Upper lobe of right lung (tissue), 1 donor: ENCODE data around the gene KRTAP10-9. TPM values are rescaled to one million over a fixed set of nuclear protein-coding genes. Genes with fewer than 3 reads are reported as not detected.
"Not testable (repeated sequence)": the region's sequence is repeated elsewhere in the genome, so short reads cannot be mapped to it uniquely, and the experiment has no call there.

ENCODE experiments used
- ATAC-seq: fragments of 200-7000 bp; cut with Tn5 transposase; one replicate; pipeline ENCODE4 v1.9.1; 2020; ENCODE audit warnings: mild to moderate bottlenecking, moderate library complexity
- DNase-seq: peaks from one replicate; pipeline ENCODE4 v3.0.0-alpha.2; 2020
- H3K27ac ChIP-seq: fragments of 200-600 bp; one replicate; pipeline ENCODE4 v1.8.0; 2022
- H3K27me3 ChIP-seq: fragments of 200-600 bp; one replicate; pipeline ENCODE4 v1.8.0; 2022; ENCODE audit warnings: mild to moderate bottlenecking
- H3K36me3 ChIP-seq: fragments of 200-600 bp; one replicate; pipeline ENCODE4 v1.8.0; 2022
- H3K4me1 ChIP-seq: fragments of 200-600 bp; one replicate; pipeline ENCODE4 v1.8.0; 2022
- H3K4me3 ChIP-seq: fragments of 200-600 bp; one replicate; pipeline ENCODE4 v1.8.0; 2022; ENCODE audit warnings: mild to moderate bottlenecking
- H3K9me3 ChIP-seq: fragments of 200-600 bp; one replicate; pipeline ENCODE4 v1.8.0; 2022
- CTCF ChIP-seq: fragments of 200-600 bp; IDR thresholded peaks from one replicate; pipeline ENCODE4 v1.8.0; 2022; ENCODE audit warnings: antibody characterized with exemption
- intact Hi-C: fragments of 100-400 bp; cut with DNase I; formaldehyde crosslinking; loops from one replicate; pipeline ENCODE4 v1.11.0; 2022
- long read RNA-seq: library from polyadenylated mRNA; unstranded; transcript quantifications from one replicate; pipeline ENCODE4 v2.0.0, GENCODE V29; 2021
- total RNA-seq: library from RNA; stranded (reverse); fragmentation: NEBNext Ultra II Directional; extraction: Animal tissue kit (Norgen Biotek cat#: 25700); gene quantifications from one replicate; pipeline ENCODE4 v1.2.1, GENCODE V29; 2021
- donor health status: DM: no; HTN: yes; CAD: no; lungs with severe emphysema.

The KRTAP10-9 gene
- not detected for total RNA-seq
- long read RNA-seq = 0 reads

- Histone ChIP-seq H3K9me3 (peaks cover 20% of the 10 kb centered on the region), H3K27ac (no peak within 1 kb of the TSS), H3K36me3 (no peaks in the 10 kb centered on the region), H3K4me3 (no peak within 1 kb of the TSS), H3K4me1 (no peaks in the 10 kb centered on the region), H3K27me3 (no peaks in the 10 kb centered on the region)
- intact Hi-C loops = no loop called here
- ATAC-seq (no peak), DNase-seq (no peak)
- no peak for TF ChIP-seq CTCF
Measured at GRCh38 chr21:44626673-44627143, at the start of gene KRTAP10-9. KRTAP10-9 (plus strand) TSS chr21:44627093; CDS start chr21:44627172, 79 bp downstream.

GRCh38 chr21:44578371-44579055, 48.4 kb upstream of the KRTAP10-9 start:
- no peaks in the 10 kb centered on the region for H3K27me3 ChIP-seq
- no peak for TF ChIP-seq CTCF
- ATAC-seq = no peak
- H3K27ac ChIP-seq = no peak overlapping the region
- peaks cover 8% of the 10 kb centered on the region for H3K9me3 ChIP-seq
- DNase-seq = peak; percentile 48
- H3K4me3 ChIP-seq = no peak overlapping the region
- H3K4me1 ChIP-seq = no peaks in the 10 kb centered on the region
- no peaks in the 10 kb centered on the region for H3K36me3 ChIP-seq
- intact Hi-C loops = no loop called here

GRCh38 chr21:44579056-44579832, 47.6 kb upstream of the KRTAP10-9 start:
- Histone ChIP-seq H3K27me3 (no peaks in the 10 kb centered on the region), H3K9me3 (peaks cover 8% of the 10 kb centered on the region), H3K4me1 (no peaks in the 10 kb centered on the region), H3K27ac (no peak overlapping the region), H3K36me3 (no peaks in the 10 kb centered on the region), H3K4me3 (no peak overlapping the region)
- intact Hi-C loops = no loop called here
- TF ChIP-seq CTCF = no peak
- DNase-seq (peak; percentile 50), ATAC-seq (peak; percentile 26)

GRCh38 chr21:44579833-44580144, 47.1 kb upstream of the KRTAP10-9 start:
- Histone ChIP-seq H3K27ac (no peak overlapping the region), H3K27me3 (peaks cover under 1% of the 10 kb centered on the region), H3K9me3 (peaks cover 8% of the 10 kb centered on the region), H3K36me3 (no peaks in the 10 kb centered on the region), H3K4me1 (no peaks in the 10 kb centered on the region), H3K4me3 (no peak overlapping the region)
- no peak for TF ChIP-seq CTCF
- intact Hi-C loops = no loop called here
- DNase-seq (peak; percentile 46), ATAC-seq (no peak)

- ATAC-seq, H3K4me1 ChIP-seq, H3K4me3 ChIP-seq, intact Hi-C loops, H3K27ac ChIP-seq, H3K27me3 ChIP-seq, DNase-seq, H3K36me3 ChIP-seq, H3K9me3 ChIP-seq: not testable (repeated sequence)
Measured at GRCh38 chr21:44580231-44580821, 46.6 kb upstream of the KRTAP10-9 start, which contains the start of gene KRTAP10-5. KRTAP10-5 (minus strand) TSS chr21:44580604; CDS start chr21:44580578, 26 bp downstream.

- no peak overlapping the region for H3K27ac ChIP-seq
- no peak for TF ChIP-seq CTCF
- peaks cover 8% of the 10 kb centered on the region for H3K9me3 ChIP-seq
- no peak overlapping the region for H3K4me3 ChIP-seq
- ATAC-seq (no peak), DNase-seq (no peak)
- H3K4me1 ChIP-seq = no peaks in the 10 kb centered on the region
- peaks cover 14% of the 10 kb centered on the region for H3K27me3 ChIP-seq
- intact Hi-C loops = no loop called here
- H3K36me3 ChIP-seq = no peaks in the 10 kb centered on the region
Measured at GRCh38 chr21:44581158-44581557, 45.7 kb upstream of the KRTAP10-9 start.
